Suprapubic skin (tissue), 3 donors: ENCODE results near the gene BPIFB4.

ENCODE experiments used
- EP300 ChIP-seq: sonication (generic); formaldehyde crosslinking; IDR thresholded peaks from one replicate; pipeline ENCODE4 v1.6.1; 2017; ENCODE audit warnings: antibody characterized with exemption
- TF ChIP-seq, protein P1 (sequence below), 2 donors: fragments of 200-600 bp in 1 of 2; fragments of 450-650 bp in 1 of 2; sonication (generic) in 1 of 2; IDR thresholded peaks; one replicate each; pipeline ENCODE4 v1.5.1; 2016 to 2019; ENCODE audit warnings: antibody characterized with exemption in 2 of 2, mild to moderate bottlenecking in 1 of 2, moderate library complexity in 1 of 2

DNA sequence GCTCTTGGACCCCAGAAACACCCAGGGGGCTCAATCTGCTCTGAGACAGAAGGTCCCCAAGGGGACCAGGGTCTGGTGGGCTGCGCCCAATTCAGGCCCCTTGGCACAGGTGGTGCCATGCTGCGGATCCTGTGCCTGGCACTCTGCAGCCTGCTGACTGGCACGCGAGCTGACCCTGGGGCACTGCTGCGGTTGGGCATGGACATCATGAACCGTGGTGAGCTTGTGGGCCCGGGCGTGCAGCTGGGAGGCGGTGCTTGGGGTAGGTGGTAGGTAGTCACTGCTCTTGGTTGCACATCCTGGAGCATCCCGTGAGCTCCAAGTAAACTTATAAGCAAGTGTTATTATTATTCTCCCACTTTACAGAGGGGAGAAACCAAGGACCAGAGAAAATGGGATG, 47.9 kb upstream of the BPIFB4 start, which contains the start of gene BPIFB6:
- no peak for TF ChIP-seq EP300
- TF ChIP-seq, protein P1, sequence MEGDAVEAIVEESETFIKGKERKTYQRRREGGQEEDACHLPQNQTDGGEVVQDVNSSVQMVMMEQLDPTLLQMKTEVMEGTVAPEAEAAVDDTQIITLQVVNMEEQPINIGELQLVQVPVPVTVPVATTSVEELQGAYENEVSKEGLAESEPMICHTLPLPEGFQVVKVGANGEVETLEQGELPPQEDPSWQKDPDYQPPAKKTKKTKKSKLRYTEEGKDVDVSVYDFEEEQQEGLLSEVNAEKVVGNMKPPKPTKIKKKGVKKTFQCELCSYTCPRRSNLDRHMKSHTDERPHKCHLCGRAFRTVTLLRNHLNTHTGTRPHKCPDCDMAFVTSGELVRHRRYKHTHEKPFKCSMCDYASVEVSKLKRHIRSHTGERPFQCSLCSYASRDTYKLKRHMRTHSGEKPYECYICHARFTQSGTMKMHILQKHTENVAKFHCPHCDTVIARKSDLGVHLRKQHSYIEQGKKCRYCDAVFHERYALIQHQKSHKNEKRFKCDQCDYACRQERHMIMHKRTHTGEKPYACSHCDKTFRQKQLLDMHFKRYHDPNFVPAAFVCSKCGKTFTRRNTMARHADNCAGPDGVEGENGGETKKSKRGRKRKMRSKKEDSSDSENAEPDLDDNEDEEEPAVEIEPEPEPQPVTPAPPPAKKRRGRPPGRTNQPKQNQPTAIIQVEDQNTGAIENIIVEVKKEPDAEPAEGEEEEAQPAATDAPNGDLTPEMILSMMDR (IDR thresholded peaks at IDR 0.05): no peak
